Embryonic facial prominence (tissue), 1 donor: Measurements from ENCODE around the gene SYT3.
A peak's percentile ranks its signal among the peaks of the same experiment; 100 is the strongest.

ENCODE experiments used
- DNase-seq: peaks from one replicate; pipeline ENCODE4 v3.0.0-alpha.2; 2016; ENCODE audit errors: extremely low spot score

SYT3 gene

DNA sequence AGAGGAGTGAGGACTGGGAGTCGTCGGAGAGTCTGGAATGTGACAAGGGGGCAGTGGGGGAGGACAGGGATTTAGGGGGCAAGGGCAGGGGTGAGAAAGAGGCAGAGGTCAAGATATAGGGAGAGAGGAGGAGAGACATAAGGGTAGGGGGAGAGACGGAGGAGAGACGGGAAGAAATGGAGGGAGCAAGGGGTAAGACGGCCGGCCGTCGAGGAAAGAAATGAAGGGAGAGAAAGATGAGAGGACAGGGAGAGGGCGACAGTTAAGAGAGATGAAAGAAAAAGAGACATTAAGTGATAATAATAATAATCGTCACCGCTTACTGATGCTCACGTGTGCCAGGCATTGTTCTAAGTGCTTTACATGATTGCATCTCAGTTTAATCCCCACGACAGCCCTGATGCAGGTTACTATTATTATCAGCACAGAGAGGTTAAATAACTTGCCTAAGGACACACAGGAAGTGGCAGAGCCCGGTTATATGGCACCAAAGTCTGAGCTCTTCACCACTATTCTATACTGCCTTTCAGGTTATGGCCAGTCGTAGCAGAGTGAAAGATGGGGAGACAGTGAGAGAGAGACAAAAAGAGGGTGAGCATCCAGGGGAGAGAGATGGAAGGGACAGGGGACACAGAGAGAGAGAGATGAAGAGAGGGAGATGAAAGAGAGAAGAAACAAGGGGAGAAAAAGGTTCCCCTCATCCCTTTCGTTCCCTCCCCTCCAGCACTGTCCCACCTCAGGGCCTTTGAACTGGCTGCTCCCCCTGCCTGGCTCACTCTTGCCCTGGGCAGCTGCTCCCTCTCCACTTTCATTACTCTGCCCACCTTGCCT, 23.2 kb upstream of the SYT3 start:
- no peak for DNase-seq

DNA sequence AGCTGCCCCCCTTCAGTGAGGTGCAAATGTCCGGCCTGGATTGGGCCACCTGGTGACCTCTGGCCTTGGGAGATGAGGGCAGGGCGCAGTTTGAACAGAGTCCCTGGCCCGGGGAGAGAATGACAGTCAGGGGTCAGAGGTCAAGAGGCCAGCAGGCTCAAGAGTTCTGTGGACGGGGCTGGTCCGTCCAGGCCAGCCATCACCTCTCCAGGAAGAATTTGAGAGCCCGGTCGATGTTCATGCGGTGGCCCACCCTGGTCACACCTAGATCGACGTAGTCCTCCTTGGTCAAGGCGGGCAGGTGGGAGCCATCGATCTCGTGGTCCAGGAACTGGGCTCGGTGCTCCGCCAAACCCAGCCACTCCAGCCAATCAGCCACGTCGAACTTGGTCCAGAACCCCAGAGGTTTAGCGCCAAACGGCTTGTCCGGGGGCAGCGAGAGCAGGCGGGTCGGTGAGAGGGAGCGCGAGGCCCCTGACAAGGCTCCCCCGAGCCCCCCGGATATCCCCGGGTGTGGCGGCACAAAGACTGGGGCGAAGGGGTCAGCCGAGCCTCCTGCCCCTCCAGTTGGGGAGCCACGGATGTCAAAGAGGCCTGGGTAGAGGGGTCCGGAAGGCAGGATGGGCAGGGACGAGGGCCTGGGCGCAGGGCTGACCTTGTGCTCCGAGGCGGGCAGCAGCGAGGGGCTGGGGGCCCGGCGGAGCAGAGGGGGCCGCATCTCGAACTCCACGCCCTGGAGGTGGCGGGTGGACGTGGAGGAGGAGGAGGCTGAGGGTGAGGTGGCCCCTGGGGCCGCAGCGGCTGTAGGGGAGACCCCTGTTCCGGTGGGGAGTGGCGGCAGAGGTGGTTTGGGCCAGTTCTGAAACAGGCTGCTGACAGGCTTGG, 22.3 kb upstream of the SYT3 start:
- no peak for DNase-seq

- no peak for DNase-seq
Measured at GRCh38 chr19:50661023-50661422, 21.3 kb upstream of the SYT3 start.

GRCh38 chr19:50660088-50660366, 20.3 kb upstream of the SYT3 start:
- no peak for DNase-seq

DNA sequence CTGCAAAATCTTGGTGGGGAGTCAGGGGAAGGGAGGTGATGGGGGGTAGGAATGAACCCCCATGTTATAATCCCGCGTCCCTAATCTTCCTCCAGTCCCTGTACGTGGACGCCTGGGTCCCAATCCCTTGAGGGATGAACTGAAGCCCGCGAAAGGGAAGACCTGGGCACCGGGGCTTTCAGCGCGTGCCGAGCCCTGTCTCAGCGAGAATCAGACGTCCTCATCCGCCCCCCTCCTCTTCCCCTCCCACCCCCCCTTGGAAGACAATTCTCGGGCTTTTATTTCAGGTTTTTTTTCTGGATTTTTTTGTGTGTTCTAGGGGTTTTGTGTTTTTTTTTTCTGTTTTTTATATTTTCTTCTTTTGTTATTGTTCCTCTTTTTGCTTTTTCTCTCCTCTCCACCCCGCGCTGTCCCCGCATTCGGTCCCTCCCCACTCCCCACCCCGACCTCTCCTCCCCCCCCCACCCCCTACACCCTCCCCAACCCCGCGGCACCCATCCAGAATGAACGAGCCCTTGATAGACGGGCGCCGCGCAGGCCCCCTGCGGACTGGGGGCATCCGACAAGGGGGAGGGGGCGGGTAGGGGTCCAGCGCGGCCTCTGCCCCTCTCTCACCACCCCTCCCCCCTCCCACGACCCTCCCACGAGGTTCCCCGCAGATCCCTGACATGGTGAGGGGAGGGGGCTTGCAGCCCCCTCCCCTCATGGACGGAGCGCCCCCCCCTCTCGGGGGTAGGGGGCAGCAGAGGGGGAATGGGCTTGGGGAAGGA, 19.8 kb upstream of the SYT3 start:
- no peak for DNase-seq

- DNase-seq, result peak; percentile 23
Measured at GRCh38 chr19:50658441-50659317, 19.0 kb upstream of the SYT3 start.

GRCh38 chr19:50657712-50658440, 18.2 kb upstream of the SYT3 start:
- peak; percentile 92 for DNase-seq

GRCh38 chr19:50657222-50657669, 17.6 kb upstream of the SYT3 start:
- no peak for DNase-seq

DNA sequence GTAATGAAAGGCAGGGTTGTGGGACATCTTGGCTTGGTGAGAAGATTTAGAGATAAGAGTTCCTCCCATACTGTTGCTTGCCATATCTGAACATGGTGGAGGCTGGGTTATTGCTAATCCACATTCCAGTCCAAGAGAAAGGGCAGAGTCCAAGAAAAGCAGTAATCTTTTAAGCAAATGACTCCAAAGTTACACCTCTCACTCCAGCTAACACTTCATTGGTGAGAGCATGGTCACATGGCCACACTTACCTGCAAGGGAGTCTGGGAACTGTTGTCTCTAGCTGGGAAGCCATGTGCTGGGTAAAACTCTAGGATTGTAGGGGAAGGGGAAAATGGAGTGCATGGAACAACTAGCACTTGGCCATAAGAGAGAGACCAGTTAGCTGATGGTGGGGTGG, 15.2 kb upstream of the SYT3 start:
- no peak for DNase-seq

DNA sequence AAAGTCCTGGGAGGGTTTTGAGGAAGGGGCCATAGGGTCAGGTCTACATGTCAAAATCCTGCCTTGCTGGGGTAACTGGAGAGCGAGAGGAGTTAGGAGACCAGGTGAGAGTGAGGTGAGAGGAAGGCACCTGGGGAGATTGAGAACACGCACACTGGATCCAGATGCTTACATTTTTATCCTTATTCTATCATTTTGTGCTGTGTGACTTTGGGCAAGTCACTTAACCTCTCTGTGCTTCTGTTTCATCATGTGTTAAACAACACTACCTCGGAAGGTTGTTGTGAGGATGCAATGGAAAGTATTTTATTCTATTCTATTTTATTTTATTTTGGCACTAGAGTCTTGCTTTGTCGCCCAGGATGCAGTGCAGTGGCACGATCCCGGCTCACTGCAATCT, 13.0 kb upstream of the SYT3 start:
- DNase-seq, result no peak

DNA sequence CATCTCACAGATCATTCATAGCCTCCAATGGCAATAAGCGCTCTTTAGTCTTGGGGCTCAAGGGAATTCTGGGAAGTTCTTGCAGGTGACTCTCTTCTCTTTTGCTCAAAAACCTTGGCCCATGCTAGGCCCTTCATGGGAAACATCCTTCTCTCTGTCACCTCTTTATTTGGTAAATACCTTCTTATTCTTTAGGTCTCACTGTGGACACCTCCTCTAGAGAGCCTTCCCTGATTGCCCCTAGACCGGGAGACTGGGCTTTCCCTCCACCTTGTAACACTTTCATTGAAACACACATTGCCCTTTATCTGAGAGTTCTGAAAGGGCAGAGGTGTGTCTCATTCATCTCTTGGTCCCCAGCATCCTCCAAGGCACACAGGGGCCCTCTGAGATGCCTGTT, 11.5 kb upstream of the SYT3 start:
- DNase-seq, result no peak

- no peak for DNase-seq
Measured at GRCh38 chr19:50649433-50650391, 10.0 kb upstream of the SYT3 start, which contains the start of gene C19orf81. TSS of gene C19orf81 (plus strand) at chr19:50649445. CDS start at chr19:50649445, 0 bp downstream.

DNA sequence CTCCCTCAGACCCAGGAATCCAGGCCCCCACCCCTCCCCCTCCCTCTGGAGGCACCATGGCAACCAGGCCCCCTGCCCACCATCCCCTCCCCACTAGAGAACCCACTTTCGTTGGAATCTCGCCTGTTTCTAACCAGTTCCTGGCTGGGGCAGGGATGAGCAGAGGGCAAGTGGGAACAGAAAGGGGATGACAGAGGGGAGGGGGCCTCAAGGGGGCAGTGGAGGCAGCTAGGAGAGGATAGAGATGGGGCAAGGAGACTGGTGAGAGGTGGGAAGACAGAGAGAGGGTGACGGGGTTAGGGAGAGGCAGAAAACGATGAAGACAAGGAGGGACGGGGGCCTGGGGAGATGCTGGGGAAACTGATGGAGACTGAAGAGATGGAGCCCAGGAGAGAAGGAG, 9.0 kb upstream of the SYT3 start:
- DNase-seq, result no peak

- no peak for DNase-seq
Measured at GRCh38 chr19:50647879-50648615, 8.4 kb upstream of the SYT3 start.

DNA sequence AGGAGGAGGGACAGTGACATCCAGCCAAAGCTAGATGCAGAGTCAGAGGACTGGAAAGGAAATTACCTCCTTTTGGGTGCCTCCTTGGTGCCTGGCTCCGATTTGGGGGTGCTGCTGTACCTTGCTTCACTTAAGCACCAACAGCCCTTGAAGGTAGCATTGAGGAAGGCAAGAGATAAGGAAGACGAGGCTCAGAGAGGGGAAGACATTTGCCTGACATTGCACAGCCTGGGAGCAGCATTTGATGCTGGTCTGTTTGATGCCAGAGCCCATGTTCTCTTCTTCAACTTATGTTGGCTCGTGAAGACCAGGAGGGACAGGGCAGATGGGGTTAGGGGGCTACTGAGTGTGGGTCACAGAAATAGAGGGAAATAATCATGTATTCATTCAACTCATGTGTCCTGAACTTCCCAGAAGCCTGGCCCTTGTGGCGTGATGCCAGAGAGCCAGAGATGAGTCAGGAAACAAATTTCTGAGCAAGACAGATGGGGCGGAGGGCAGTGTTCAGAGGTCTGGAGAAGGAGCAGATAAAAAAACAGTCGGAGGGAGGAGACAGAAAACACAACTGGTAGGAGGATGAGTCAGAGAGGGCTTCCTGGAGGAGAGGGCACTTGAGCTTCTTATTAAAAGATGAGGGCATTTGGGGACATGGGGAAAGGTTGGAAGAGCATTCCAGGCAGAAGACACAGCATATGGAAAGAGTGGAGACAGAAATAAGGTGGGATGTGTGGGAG, 6.6 kb upstream of the SYT3 start:
- no peak for DNase-seq

DNA sequence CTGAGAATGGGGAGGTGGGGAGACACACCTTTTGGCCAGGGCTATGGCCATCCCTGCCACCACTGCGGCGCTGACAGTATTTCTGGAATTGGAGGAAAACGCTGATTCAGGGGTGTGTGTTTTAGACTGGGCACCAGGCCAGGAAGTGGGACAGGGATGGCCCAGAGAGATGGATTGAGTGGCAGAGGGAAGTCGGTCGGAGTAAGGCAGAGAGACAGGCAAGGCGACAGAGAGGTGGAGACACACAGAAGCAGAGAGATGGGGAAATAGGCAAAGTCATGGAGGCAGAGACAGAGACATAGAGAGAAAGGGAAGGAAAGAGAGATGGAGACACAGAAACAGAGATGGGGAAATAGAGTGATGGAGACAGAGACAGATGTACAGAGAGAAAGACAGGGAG, 5.4 kb upstream of the SYT3 start:
- no peak for DNase-seq

- DNase-seq, result no peak
Measured at GRCh38 chr19:50644315-50644915, 4.7 kb upstream of the SYT3 start.

DNA sequence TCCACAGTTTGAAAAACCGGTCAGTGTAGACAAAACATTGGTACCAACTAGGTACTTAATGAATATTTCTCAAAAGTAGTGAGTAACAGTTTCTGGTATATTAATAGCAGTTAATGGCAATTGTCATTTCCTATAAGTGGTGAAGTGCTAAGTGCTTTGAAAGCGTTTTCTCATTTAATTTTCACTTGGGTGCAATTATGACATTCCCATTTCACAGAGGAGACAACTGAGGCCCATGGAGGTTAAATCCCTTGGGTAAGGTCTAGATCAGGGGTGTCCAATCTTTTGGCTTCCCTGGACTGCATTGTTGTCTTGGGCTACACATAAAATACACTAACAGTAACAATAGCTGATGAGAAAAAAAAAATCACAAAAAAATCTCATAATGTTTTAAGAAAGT, 687 bp upstream of the SYT3 start:
- no peak for DNase-seq
